Cardiac muscle cell (in vitro differentiated cells and primary cell): ENCODE results near the gene MARCHF9. TPM values are rescaled to one million over a fixed set of nuclear protein-coding genes. Genes with fewer than 3 reads are reported as not detected.

Experiments
- DNase-seq, 2 donors: peaks; one replicate each; pipeline versions ENCODE4 v3.0.0 to v3.0.0-alpha.2; 2010 to 2017; ENCODE audit warnings: low read depth in 1 of 2, low spot score in 1 of 2
- H3K27ac ChIP-seq: fragments of 200-600 bp; sonication (generic); 2 replicates; pipeline ENCODE4 v1.5.1; 2016
- H3K27me3 ChIP-seq: fragments of 200-600 bp; sonication (generic); 2 replicates; pipeline ENCODE4 v1.6.0; 2016; ENCODE audit warnings: control low read depth
- H3K36me3 ChIP-seq: fragments of 200-600 bp; sonication (generic); 2 replicates; pipeline ENCODE4 v1.5.1; 2016; ENCODE audit warnings: control low read depth
- H3K4me1 ChIP-seq: fragments of 200-600 bp; sonication (generic); 2 replicates; pipeline ENCODE4 v1.8.1; 2017; ENCODE audit warnings: low read depth, mild to moderate bottlenecking, mixed run types
- H3K4me3 ChIP-seq: fragments of 200-600 bp; sonication (generic); 2 replicates; pipeline ENCODE4 v1.5.1; 2016; ENCODE audit warnings: mild to moderate bottlenecking
- H3K9me3 ChIP-seq: fragments of 200-600 bp; sonication (generic); 2 replicates; pipeline ENCODE4 v1.5.1; 2017; ENCODE audit warnings: low read depth, mild to moderate bottlenecking, control low read depth
- CTCF ChIP-seq: IDR thresholded peaks from 2 replicates; pipeline ENCODE4 v1.5.1; 2012; ENCODE audit warnings: low read depth, mild to moderate bottlenecking, low read length
- polyA plus RNA-seq: library from polyadenylated mRNA; unstranded; fragments of >200 nt; fragmentation: Nextera tagmentation; extraction: Ambion mirVana; gene quantifications from 2 replicates; pipeline ENCODE4 v1.2.1, GENCODE V29; 2016
- total RNA-seq: library from RNA; depleted of rRNA; stranded (reverse); fragments of >200 nt; gene quantifications from 2 replicates; pipeline ENCODE4 v1.2.3, GENCODE V29; 2016

MARCHF9 gene
- total and polyA plus RNA-seq, 2 experiments from 2014 or later, result 9.0 to 21.9 TPM

DNA sequence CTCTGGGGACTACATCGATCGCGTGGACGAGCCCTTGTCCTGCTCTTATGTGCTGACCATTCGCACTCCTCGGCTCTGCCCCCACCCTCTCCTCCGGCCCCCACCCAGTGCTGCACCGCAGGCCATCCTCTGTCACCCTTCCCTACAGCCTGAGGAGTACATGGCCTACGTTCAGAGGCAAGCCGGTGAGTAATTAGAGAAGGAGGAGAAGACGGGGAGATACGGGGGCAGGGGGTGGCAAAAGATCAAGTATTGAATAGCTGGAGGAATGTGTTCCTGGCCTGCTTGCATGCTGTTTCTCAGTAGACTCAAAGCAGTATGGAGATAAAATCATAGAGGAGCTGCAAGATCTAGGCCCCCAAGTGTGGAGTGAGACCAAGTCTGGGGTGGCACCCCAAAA is 39.1 kb upstream of the MARCHF9 start:
- no peak for TF ChIP-seq CTCF
- Histone ChIP-seq H3K27ac (no peak overlapping the region), H3K27me3 (no peaks in the 10 kb centered on the region), H3K9me3 (no peaks in the 10 kb centered on the region), H3K4me3 (no peak overlapping the region), H3K4me1 (no peaks in the 10 kb centered on the region), H3K36me3 (peaks cover 17% of the 10 kb centered on the region)
- DNase-seq, result no peak

DNA sequence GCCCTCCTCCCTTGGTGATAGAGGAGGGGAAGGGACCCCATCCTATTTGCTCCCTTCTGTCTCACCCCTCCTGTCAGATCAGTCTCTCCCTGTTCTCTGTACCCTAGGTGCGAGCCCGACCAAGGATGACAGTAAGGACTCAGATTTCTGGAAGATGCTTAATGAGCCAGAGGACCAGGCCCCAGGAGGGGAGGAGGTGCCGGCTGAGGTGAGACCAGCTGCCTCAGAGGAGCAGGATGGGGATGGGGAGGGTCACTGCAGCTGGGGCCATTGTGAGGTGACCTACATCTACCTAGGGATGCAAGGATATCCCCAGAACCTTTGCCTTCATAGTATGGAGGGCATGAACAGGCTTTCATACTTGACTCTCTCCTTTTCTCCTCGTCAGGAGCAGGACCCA is 38.6 kb upstream of the MARCHF9 start:
- Histone ChIP-seq H3K27me3 (no peaks in the 10 kb centered on the region), H3K36me3 (peaks cover 17% of the 10 kb centered on the region), H3K4me1 (no peaks in the 10 kb centered on the region), H3K4me3 (no peak overlapping the region), H3K27ac (no peak overlapping the region), H3K9me3 (no peaks in the 10 kb centered on the region)
- no peak for TF ChIP-seq CTCF
- no peak for DNase-seq

DNA sequence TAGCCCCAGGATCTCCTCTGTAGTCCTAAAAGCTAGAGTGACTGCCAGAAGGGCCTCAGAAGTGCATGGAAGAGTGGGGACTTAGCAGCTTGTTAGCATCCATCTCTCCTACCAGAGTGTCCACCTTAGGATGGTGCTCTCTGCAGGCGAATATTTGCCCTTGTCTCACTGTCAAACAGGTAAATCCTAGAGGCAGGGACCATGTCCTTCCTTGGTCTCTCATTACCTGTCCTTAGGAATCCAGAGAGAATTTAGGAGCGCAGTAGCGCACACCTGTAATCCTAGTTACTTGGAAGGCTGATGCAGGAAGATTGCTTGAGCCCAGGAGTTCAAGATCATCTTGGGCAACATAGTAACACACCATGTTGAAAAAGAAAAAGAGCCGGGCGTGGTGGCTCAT is 37.8 kb upstream of the MARCHF9 start:
- H3K9me3 ChIP-seq, result no peaks in the 10 kb centered on the region
- DNase-seq, result no peak

GRCh38 chr12:57717846-57718640 is 36.9 kb upstream of the MARCHF9 start:
- Histone ChIP-seq H3K27ac (no peak overlapping the region), H3K27me3 (peaks cover 1% of the 10 kb centered on the region), H3K36me3 (peaks cover 17% of the 10 kb centered on the region), H3K4me1 (no peaks in the 10 kb centered on the region), H3K9me3 (no peaks in the 10 kb centered on the region), H3K4me3 (no peak overlapping the region)
- no peak for DNase-seq
- TF ChIP-seq CTCF, result no peak

More for the DNA sequence above, 37.8 kb upstream of the MARCHF9 start:
- TF ChIP-seq CTCF, result no peak
- Histone ChIP-seq H3K27ac (no peak overlapping the region), H3K36me3 (peaks cover 17% of the 10 kb centered on the region), H3K4me1 (no peaks in the 10 kb centered on the region), H3K4me3 (no peak overlapping the region), H3K27me3 (no peaks in the 10 kb centered on the region)

DNA sequence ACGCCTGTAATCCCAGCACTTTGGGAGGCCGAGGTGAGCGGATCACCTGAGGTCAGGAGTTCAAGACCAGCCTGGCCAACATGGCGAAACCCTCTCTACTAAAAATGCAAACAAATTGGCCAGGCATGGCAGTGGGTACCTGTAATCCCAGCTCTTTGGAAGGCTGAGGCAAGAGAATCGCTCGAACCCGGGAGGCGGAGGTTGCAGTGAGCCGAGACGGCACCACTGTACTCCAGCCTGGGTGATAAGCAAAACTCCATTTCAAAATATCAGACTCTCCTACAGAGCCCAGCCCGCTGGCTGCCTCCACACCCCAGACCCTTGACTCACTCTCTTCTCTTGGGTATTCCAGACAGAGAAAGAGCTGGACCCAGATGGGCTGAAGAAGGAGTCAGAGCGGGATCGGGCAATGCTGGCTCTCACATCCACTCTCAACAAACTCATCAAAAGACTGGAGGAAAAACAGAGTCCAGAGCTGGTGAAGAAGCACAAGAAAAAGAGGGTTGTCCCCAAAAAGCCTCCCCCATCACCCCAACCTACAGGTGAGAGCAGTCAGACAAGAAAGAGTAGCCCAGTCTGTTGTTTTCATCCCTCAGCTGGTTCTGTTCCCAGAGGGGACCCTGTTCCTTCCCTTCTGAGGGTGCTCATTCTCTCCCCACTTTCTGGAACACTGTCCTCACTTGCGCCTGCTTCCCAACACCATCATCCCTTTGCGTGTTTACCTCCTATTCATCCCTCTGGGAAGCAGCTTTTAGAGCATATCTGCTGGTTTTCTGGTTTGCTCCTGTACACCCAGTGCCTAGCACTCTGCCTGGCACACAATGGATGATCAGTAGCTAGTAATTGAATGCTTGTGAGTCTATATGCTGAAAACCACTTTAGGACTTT is 36.0 kb upstream of the MARCHF9 start:
- peaks cover 10% of the 10 kb centered on the region for H3K27me3 ChIP-seq
- no peak overlapping the region for H3K27ac ChIP-seq
- no peaks in the 10 kb centered on the region for H3K4me1 ChIP-seq
- DNase-seq, result no peak
- peaks cover 17% of the 10 kb centered on the region for H3K36me3 ChIP-seq
- no peak overlapping the region for H3K4me3 ChIP-seq
- no peaks in the 10 kb centered on the region for H3K9me3 ChIP-seq
- no peak for TF ChIP-seq CTCF
